ENCODE measurements around the gene SLC38A1.
"Not testable (repeated sequence)": the region's sequence is repeated elsewhere in the genome, so short reads cannot be mapped to it uniquely, and the experiment has no call there.

The SLC38A1 gene

GRCh38 chr12:46205294-46205693 lies 63.5 kb downstream of the SLC38A1 start:
- peak overlapping the region in 1 of 2 donors; percentile 31 for H3K27ac Mint-ChIP-seq
- no peaks in the 10 kb centered on the region for H3K27me3 Mint-ChIP-seq
- peaks cover 16 to 19% of the 10 kb centered on the region in 2 donors for H3K4me1 Mint-ChIP-seq (ENCODE audit: low read depth in 2 of 2)
- DNase-seq = no peak
- H3K9me3 Mint-ChIP-seq = no peaks in the 10 kb centered on the region
- H3K36me3 Mint-ChIP-seq (ENCODE audit: insufficient read depth) = peaks cover 95% of the 10 kb centered on the region
- no peak overlapping the region for H3K4me3 Mint-ChIP-seq
- no peak for ATAC-seq (replicated peaks)

DNA sequence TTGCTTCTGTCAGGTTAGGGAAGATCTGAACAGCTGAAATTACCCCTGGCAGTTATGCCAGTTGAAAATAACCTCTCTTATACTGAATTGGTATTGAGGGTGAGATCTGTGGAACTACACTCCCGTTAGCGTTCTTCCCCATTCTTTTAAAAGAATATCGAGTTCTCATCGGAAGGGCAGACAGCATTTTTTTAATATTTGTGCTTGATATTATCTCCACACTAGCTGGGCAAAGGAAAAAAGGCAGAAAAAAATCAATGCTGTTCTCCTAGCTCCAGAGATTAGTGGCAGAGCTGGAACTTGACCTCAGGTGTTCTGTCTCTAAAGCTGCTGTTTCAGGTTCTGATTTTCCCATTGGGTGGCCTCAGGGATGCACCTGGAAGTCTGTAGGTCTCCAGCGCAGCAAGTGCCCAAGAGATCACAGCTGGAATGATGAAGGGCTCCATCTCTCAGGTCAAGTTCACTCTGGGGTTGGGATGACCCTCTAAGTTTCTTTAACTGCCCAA lies 67.5 kb downstream of the SLC38A1 start:
- no peaks in the 10 kb centered on the region for H3K9me3 Mint-ChIP-seq
- ATAC-seq (replicated peaks) (no peak), DNase-seq (no peak)
- peaks cover 0 to 3% of the 10 kb centered on the region in 2 donors for H3K4me1 Mint-ChIP-seq (ENCODE audit: low read depth in 2 of 2)
- H3K4me3 Mint-ChIP-seq = no peak overlapping the region
- no peaks in the 10 kb centered on the region for H3K27me3 Mint-ChIP-seq
- H3K36me3 Mint-ChIP-seq (ENCODE audit: insufficient read depth) = peaks cover 99% of the 10 kb centered on the region
- H3K27ac Mint-ChIP-seq = peak overlapping the region in 1 of 2 donors; percentile 26

DNA sequence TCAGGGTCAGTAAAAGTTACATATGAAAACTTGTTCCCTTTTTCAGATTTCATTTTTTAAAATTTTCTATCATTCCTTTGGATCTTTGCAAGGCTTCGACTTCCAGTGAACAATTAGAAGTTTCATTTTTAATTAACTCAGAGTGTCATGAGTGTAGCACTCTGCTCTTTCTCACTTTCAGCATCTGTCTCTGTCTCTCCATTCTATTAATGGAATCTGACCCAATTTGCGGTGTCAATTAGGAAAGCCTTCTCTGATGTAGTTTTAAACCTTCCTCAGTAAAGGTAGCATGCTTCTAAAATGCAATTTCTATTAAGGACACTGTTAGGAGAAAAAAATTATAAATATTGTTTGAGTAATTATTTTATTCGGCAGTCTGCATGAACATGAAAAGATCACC lies 68.3 kb downstream of the SLC38A1 start:
- Mint-ChIP-seq H3K36me3 (ENCODE audit: insufficient read depth) (peaks cover 99% of the 10 kb centered on the region), H3K27me3 (no peaks in the 10 kb centered on the region), H3K4me1 (ENCODE audit: low read depth in 2 of 2) (peaks cover 0 to 3% of the 10 kb centered on the region in 2 donors), H3K9me3 (no peaks in the 10 kb centered on the region), H3K4me3 (no peak overlapping the region), H3K27ac (no peak overlapping the region)
- no peak for DNase-seq
- ATAC-seq (replicated peaks) = no peak

DNA sequence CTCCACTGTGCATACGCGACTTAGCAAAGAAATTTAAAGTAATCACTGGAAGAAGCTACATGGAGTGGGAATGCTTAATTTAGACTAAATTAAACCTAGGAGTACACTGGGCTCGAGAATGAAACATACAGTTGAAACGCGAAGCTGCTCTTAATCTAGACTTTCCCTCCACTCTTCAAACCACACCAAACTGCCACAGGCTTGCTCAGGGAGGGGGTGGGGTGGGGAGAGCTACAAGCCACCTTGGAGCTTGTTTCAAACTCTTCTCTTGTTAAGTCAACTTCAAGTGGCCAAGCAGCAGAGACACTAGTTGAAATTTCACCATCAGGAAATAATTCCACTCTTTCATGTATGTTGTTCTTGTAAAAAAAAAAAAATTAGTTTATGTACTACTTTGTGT lies 69.9 kb downstream of the SLC38A1 start:
- H3K4me3 Mint-ChIP-seq = no peak overlapping the region
- H3K27me3 Mint-ChIP-seq = no peaks in the 10 kb centered on the region
- DNase-seq (no peak), ATAC-seq (replicated peaks) (no peak)
- H3K9me3 Mint-ChIP-seq = no peaks in the 10 kb centered on the region
- peak overlapping the region in 1 of 2 donors; percentile 76 for H3K27ac Mint-ChIP-seq
- peaks cover 99% of the 10 kb centered on the region for H3K36me3 Mint-ChIP-seq (ENCODE audit: insufficient read depth)
- peaks cover 2 to 6% of the 10 kb centered on the region in 2 donors for H3K4me1 Mint-ChIP-seq (ENCODE audit: low read depth in 2 of 2)

GRCh38 chr12:46197883-46198282 lies 71.0 kb downstream of the SLC38A1 start:
- no peak for DNase-seq
- peaks cover 99% of the 10 kb centered on the region for H3K36me3 Mint-ChIP-seq (ENCODE audit: insufficient read depth)
- no peaks in the 10 kb centered on the region for H3K27me3 Mint-ChIP-seq
- ATAC-seq (replicated peaks) = no peak
- no peak overlapping the region for H3K4me3 Mint-ChIP-seq
- H3K4me1 Mint-ChIP-seq (ENCODE audit: low read depth in 2 of 2) = peaks cover 8 to 16% of the 10 kb centered on the region in 2 donors
- H3K9me3 Mint-ChIP-seq = peaks cover under 1 to 5% of the 10 kb centered on the region in 2 donors
- H3K27ac Mint-ChIP-seq = peak overlapping the region in 1 of 2 donors; percentile 76

DNA sequence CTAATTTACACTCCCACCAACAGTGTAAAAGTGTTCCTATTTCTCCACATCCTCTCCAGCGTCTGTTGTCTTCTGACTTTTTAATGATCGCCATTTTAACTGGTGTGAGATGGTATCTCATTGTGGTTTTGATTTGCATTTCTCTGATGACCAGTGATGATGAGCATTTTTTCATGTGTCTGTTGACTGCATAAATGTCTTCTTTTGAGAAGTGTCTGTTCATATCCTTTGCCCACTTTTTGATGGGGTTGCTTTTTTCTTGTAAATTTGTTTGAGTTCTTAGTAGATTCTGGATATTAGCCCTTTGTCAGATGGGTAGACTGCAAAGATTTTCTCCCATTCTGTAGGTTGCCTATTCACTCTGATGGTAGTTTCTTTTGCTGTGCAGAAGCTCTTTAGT lies 78.3 kb downstream of the SLC38A1 start:
- H3K27ac Mint-ChIP-seq = peak overlapping the region in 1 of 2 donors; percentile 64
- not testable (repeated sequence) for ATAC-seq (replicated peaks); H3K9me3 Mint-ChIP-seq; DNase-seq; H3K27me3 Mint-ChIP-seq; H3K4me3 Mint-ChIP-seq
- peaks cover 82% of the 10 kb centered on the region for H3K36me3 Mint-ChIP-seq (ENCODE audit: insufficient read depth)
- peaks cover 14 to 36% of the 10 kb centered on the region in 2 donors for H3K4me1 Mint-ChIP-seq (ENCODE audit: low read depth in 2 of 2)

GRCh38 chr12:46188170-46188569 lies 80.7 kb downstream of the SLC38A1 start:
- Mint-ChIP-seq H3K4me1 (ENCODE audit: low read depth in 2 of 2) (peaks cover 8 to 27% of the 10 kb centered on the region in 2 donors), H3K27me3 (no peaks in the 10 kb centered on the region), H3K36me3 (ENCODE audit: insufficient read depth) (peaks cover 72% of the 10 kb centered on the region), H3K4me3 (no peak overlapping the region), H3K9me3 (peaks cover 3 to 6% of the 10 kb centered on the region in 2 donors), H3K27ac (peak overlapping the region in 1 of 2 donors; percentile 26)
- DNase-seq (no peak), ATAC-seq (replicated peaks) (peak; percentile 24)

DNA sequence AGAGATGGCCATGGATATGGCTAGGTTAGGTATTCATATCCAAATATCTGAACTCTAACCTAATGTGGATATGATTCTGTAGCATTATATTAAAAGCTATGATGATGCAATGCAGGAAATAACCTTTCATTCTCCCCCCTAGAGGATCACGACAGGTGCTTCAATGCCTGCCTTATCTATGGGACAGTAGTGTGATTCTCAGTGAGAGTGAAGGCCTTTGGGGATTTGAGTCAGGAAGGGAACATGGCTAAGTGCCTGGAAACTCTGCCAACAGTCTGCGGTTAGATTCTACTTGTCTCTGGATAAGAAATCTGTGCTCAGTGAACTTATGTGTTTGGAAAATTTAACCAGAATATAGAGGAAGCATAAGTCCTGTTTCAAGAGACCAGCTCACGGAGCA lies 81.8 kb downstream of the SLC38A1 start:
- no peaks in the 10 kb centered on the region for H3K27me3 Mint-ChIP-seq
- DNase-seq (no peak), ATAC-seq (replicated peaks) (peak; percentile 40)
- H3K4me3 Mint-ChIP-seq = no peak overlapping the region
- H3K27ac Mint-ChIP-seq = peak overlapping the region; percentile 32 to 91
- no peaks in the 10 kb centered on the region for H3K9me3 Mint-ChIP-seq
- peaks cover 65% of the 10 kb centered on the region for H3K36me3 Mint-ChIP-seq (ENCODE audit: insufficient read depth)
- H3K4me1 Mint-ChIP-seq (ENCODE audit: low read depth in 2 of 2) = peaks cover 3 to 17% of the 10 kb centered on the region in 2 donors

GRCh38 chr12:46186088-46186487 lies 82.8 kb downstream of the SLC38A1 start:
- no peak overlapping the region for H3K4me3 Mint-ChIP-seq
- H3K4me1 Mint-ChIP-seq (ENCODE audit: low read depth in 2 of 2) = peaks cover 7 to 24% of the 10 kb centered on the region in 2 donors
- DNase-seq = no peak
- H3K36me3 Mint-ChIP-seq (ENCODE audit: insufficient read depth) = peaks cover 65% of the 10 kb centered on the region
- no peak for ATAC-seq (replicated peaks)
- no peaks in the 10 kb centered on the region for H3K9me3 Mint-ChIP-seq
- no peaks in the 10 kb centered on the region for H3K27me3 Mint-ChIP-seq
- peak overlapping the region; percentile 58 to 66 for H3K27ac Mint-ChIP-seq

DNA sequence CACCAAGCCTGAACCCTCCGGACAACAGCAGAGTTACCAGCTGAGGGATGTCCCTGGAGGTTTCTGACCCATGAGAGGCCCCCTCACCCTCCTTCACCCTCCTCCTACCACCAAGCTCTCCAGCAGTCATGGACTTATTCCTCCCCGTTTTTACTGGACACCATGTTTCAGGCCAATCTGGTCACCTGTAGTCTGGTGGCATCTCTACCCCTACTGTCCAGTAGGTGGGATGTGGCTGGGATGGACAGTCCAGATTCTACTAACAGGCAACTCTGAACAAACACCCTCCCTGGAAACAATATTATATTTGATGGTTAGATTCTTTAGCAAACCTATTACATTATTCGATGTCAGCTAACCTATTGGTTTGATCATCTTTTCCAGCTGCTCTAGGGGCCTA lies 83.2 kb downstream of the SLC38A1 start:
- DNase-seq = no peak
- H3K27me3 Mint-ChIP-seq = no peaks in the 10 kb centered on the region
- H3K4me1 Mint-ChIP-seq (ENCODE audit: low read depth in 2 of 2) = peaks cover 7 to 23% of the 10 kb centered on the region in 2 donors
- H3K36me3 Mint-ChIP-seq (ENCODE audit: insufficient read depth) = peaks cover 61% of the 10 kb centered on the region
- H3K4me3 Mint-ChIP-seq = no peak overlapping the region
- peak overlapping the region; percentile 58 to 66 for H3K27ac Mint-ChIP-seq
- no peak for ATAC-seq (replicated peaks)
- no peaks in the 10 kb centered on the region for H3K9me3 Mint-ChIP-seq

- Mint-ChIP-seq H3K9me3 (no peaks in the 10 kb centered on the region), H3K4me1 (ENCODE audit: low read depth in 2 of 2) (peaks cover 7 to 26% of the 10 kb centered on the region in 2 donors), H3K27ac (peak overlapping the region; percentile 66 to 77), H3K27me3 (no peaks in the 10 kb centered on the region), H3K36me3 (ENCODE audit: insufficient read depth) (peaks cover 59% of the 10 kb centered on the region), H3K4me3 (no peak overlapping the region)
- ATAC-seq (replicated peaks) (no peak), DNase-seq (no peak)
These were observed 83.8 kb downstream of the SLC38A1 start for GRCh38 chr12:46184798-46185595.

DNA sequence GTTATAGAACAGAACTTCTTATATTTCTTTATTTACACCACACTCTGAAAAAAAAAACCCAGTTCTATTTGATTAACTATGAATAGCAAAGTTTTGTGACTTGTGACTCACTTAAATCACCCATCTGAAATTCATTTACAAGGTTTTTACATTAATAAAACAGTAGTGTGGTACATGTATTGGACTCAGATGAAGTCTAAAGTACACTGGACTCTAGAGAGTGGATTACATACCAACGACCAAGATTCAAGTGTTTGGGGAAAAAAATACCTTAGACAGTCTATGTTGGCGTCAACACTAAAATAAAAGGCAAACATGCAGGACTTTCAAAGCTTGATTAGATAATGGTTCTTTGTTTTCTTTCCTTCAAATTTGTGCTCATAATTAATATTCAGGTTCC lies 85.7 kb downstream of the SLC38A1 start:
- H3K27ac Mint-ChIP-seq = peak overlapping the region in 1 of 2 donors; percentile 77
- H3K36me3 Mint-ChIP-seq (ENCODE audit: insufficient read depth) = peaks cover 40% of the 10 kb centered on the region
- no peak overlapping the region for H3K4me3 Mint-ChIP-seq
- DNase-seq (no peak), ATAC-seq (replicated peaks) (no peak)
- no peaks in the 10 kb centered on the region for H3K27me3 Mint-ChIP-seq
- H3K4me1 Mint-ChIP-seq (ENCODE audit: low read depth in 2 of 2) = peaks cover 14 to 33% of the 10 kb centered on the region in 2 donors
- H3K9me3 Mint-ChIP-seq = no peaks in the 10 kb centered on the region

DNA sequence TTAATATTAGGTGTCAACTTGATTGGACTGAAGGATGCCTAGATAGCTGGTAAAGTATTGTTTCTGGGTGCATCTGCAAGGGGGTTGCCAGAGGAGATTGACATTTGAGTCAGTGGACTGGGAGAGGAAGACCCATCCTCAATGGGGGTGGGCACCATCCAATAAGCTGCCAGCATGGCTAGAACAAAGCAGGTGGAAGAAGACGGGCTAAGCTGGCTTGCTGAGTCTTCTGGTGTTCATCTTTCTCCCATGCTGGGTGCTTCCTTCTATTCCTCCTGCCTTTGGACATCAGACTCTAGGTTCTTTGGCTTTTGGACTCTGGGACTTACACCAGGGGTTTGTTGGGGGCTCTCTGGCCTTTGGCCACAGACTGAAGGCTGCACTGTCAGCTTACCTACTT lies 87.4 kb downstream of the SLC38A1 start:
- H3K4me3 Mint-ChIP-seq = no peak overlapping the region
- no peak for DNase-seq
- ATAC-seq (replicated peaks) = no peak
- peaks cover 19 to 40% of the 10 kb centered on the region in 2 donors for H3K4me1 Mint-ChIP-seq (ENCODE audit: low read depth in 2 of 2)
- H3K27me3 Mint-ChIP-seq = no peaks in the 10 kb centered on the region
- H3K36me3 Mint-ChIP-seq (ENCODE audit: insufficient read depth) = peaks cover 28% of the 10 kb centered on the region
- H3K9me3 Mint-ChIP-seq = no peaks in the 10 kb centered on the region
- H3K27ac Mint-ChIP-seq = peak overlapping the region; percentile 87 to 88
